ENCODE results near the gene RTL10.

- no peak for TF ChIP-seq SP1 (IDR thresholded peaks at IDR 0.05)
- no peak for TF ChIP-seq FOXA1 (IDR thresholded peaks at IDR 0.05)
- TF ChIP-seq ZNF384 (IDR thresholded peaks at IDR 0.05), result no peak
- TF ChIP-seq FOXM1 (IDR thresholded peaks at IDR 0.05; ENCODE audit: borderline replicate concordance), result no peak
- no peak for TF ChIP-seq TARDBP (IDR thresholded peaks at IDR 0.05)
- no peak for TF ChIP-seq NFRKB (IDR thresholded peaks at IDR 0.05)
- no peak for TF ChIP-seq FOXK2 (IDR thresholded peaks at IDR 0.05)
- no peak for TF ChIP-seq LEF1 (IDR thresholded peaks at IDR 0.05; ENCODE audit: borderline replicate concordance)
- no peak for TF ChIP-seq L3MBTL2 (conservative IDR thresholded peaks at IDR 0.05)
Observed at GRCh38 chr22:19832476-19833108, 22.1 kb downstream of the RTL10 start.

Data from HEK293T (cell line).